CD4-positive, alpha-beta T cell treated with Interleukin-17A for 4 hours (primary cell): Measurements from ENCODE around the gene HSDL2.
"Not testable (repeated sequence)": the region's sequence is repeated elsewhere in the genome, so short reads cannot be mapped to it uniquely, and the experiment has no call there.

Experiments
- DNase-seq: peaks from one replicate; pipeline ENCODE4 v3.0.0-alpha.2; 2020; ENCODE audit warnings: mixed read lengths

Gene HSDL2

DNA sequence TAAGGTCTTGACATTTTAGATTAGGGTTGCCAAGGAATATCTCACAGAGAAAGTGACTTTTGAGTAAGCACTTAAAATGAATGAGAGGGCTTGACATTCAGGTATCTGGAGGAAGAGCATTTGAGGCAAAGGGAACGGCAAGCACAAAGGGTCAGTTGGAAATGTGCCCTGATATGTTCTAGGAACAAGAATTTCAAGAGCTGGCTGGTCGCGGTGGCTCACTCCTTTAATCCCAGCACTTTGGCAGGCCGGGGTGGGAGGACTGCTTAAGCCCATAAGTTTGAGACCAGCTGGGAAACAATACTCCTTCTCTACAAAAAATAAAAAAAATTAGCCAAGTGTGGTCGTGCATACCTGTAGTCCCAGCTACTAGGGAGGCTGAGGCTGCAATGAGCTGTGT lies 123.3 kb downstream of the HSDL2 start:
- DNase-seq = no peak

DNA sequence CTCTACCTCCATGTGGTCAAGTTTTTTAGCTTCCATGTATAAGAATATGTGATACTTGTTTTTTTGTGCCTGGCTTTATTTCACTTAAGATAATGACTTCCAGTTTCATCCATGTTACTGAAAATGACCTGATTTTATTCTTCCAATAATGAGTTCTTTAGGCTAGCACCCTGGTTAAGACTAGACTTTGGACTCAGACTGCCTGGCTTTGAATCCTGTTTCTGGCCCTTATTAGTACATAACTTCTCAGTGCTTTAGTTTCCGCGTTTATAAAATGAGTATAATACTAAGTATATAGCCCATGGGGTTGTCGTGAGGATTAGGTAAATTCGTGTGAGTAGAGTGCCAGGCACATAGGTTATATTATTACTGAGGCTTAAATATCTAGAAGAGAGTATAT lies 125.2 kb downstream of the HSDL2 start:
- DNase-seq = no peak

DNA sequence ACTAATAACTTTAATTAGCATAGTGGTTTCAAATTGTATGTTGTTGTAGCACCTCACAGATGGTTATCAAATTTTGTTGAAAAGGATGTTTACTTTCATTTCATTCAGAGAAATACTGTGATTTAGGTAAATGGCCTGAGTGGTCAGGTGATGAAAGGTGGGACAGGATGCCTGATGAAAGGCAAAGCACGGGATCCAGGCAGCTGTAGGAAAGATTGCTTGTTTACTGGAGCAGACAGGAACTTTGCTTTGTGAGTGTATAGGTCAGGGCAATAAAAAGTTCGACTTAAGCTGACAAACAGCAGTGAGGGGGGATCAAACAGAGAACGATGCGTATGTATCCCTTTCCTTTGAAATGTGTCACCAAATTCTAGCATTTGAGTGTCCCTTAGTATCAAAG lies 125.7 kb downstream of the HSDL2 start:
- no peak for DNase-seq

DNA sequence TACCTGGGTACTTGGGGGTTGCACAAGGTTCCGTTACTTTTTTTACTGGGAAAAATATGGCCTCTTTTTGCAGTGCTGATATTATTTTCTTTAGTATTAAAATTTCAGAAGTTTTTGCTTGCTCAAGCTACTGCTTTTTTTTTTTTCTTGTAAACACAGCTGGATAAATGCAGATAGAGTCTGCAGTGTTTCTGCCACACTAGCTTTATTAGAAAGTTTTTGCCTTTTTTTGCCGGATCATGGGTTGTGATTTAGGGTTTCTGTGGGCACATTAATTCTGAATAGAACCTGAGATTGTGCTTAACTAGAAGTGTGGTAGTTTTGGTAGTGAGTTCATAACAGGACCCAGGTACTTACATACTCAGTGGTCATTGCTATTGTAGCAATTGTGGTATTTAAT lies 126.7 kb downstream of the HSDL2 start:
- DNase-seq = no peak

DNA sequence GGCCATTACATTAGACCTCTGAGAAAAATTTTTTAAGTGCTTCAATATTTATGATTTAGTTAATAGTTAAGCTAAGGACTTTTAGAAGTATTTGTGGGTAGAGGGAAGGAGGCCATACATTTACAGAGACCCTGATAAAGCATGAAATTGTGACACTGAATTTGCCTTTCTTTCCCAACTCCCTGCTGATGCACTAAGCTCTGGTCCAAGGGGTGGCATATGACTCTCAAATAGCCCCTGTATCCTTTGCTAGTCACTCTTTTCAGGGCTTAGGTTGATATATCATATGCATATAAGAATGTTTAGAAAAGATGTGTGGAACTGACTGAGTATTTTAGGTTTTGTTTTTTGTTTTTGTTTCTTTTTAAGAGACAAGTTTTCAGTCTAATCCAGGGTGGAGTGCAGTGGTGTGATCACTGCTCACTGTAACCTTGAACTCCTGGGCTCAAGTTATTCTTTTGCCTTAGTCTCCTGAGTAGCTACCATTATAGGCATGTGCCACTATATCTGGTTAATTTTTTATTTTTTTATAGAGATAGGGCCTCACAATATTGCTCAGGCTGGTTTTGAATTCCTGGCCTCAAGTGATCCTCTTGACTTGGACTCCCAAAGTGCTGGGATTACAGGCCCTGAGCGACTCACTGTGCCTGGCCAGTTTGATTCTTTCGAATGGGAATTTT lies 127.2 kb downstream of the HSDL2 start:
- no peak for DNase-seq

DNA sequence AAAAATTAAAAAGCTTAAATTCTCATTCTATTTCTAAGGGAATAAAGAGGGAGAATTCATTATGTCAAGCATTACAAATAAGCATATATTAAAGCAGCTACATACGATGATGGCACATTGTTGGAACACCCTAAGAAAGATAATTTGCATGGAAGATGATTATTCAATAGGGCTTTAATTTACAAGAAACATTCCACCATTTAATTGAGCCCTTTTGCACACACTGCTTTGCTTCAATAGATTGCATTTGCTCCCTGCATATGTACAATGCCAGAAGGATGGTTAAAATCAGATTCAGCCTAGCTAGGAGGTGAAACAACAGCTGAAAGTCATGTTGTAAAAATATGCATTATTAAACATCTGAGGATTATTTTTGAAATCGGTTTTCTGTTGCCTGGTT lies 128.5 kb downstream of the HSDL2 start:
- DNase-seq = no peak

DNA sequence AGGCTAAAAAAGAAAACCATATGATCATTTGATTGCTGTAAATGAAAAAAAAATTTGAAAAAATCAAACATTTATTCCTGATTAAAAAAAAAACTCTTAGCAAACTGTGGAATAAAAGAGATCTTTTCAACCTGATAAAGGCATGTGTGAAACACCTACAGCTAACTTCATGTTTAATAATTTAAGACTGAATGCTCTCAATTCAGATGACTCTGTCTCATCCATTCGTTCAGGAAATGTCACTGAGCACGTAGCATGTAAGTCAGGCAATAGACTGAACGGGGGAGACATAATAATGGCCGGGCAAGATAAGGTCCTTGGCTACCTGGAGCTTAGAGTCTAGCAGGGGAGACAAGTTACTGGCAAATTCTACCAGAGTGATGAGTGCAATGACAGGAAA lies 132.5 kb downstream of the HSDL2 start:
- DNase-seq = not testable (repeated sequence)

DNA sequence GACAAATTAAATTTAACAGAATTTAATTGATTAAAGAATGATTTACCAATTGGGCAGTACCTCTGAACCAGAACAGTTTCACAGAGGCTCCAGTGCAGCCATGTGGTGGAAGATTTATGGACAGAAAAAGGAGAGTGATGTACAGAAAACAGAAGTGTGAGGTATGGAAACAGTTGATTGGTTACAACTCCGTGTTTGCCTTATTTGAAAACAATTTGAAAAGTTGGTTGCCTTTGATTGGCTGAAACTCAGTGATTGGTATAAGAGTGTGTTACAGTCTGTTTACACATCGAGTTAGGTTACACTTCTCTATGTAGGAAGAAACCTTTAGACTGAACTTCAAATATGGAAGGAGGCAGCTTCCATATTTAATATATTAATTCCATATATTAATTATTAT lies 136.9 kb downstream of the HSDL2 start:
- no peak for DNase-seq

DNA sequence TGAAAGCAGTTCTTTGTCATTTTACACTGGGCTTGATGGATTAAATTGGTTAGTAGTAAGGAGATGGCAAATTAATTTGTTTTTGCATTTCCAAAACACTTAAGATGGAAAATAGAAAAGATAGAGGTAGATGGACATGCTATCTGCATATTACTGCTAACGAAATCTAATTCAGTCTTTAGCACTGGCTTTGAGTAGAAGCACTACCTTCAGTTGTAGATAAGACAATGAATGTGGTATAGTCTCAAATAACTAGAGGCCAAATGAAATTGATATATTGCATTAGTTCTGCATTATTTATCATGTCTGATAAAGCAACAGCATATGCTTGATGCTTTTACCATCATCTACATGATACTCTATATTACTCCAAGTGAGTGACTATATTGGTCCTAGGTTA lies 140.2 kb downstream of the HSDL2 start:
- DNase-seq = no peak

DNA sequence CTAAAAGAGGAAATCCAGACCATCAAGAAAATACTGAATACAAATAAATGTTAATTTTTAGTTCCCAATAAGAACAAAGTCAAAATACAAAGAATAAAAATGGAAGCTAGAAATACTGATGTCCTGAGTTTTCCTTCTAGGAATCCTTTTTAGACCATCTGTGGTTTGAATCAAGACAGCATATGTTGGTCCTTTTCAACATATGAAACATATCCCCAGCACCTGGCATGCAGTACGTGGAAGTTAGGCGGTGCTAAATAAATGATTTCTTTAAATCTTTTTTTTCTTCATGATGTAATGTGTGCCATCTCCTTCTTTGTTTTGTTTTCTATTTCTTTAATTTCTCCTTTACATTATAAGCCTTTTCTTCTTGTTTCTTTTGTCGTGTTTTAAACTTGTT lies 140.7 kb downstream of the HSDL2 start:
- no peak for DNase-seq
